K562 (cell line): ENCODE measurements around the gene UFC1. TPM values are rescaled to one million over a fixed set of nuclear protein-coding genes. Genes with fewer than 3 reads are reported as not detected.
A peak's percentile ranks its signal among the peaks of the same experiment; 100 is the strongest.

ENCODE experiments used
- ARID2 ChIP-seq: fragments of 450-650 bp; IDR thresholded peaks from 2 replicates; pipeline ENCODE4 v1.6.1; 2017; ENCODE audit warnings: antibody characterized with exemption, mild to moderate bottlenecking
- CBFA2T2 ChIP-seq: fragments of 450-650 bp; conservative IDR thresholded peaks from 2 replicates; pipeline ENCODE4 v1.6.1; 2017; ENCODE audit warnings: mild to moderate bottlenecking
- CBX1 ChIP-seq: sonication (generic); IDR thresholded peaks from 2 replicates; pipeline ENCODE4 v1.6.1; 2016; ENCODE audit warnings: antibody characterized with exemption, low read depth, mild to moderate bottlenecking
- CBX2 ChIP-seq: fragments of 200-600 bp; sonication (generic); IDR thresholded peaks from one replicate; pipeline ENCODE4 v1.6.1; 2012; ENCODE audit warnings: mild to moderate bottlenecking, low read length, inconsistent platforms; ENCODE audit not compliant: insufficient read depth, poor library complexity, severe bottlenecking
- CHD7 ChIP-seq: fragments of 200-600 bp; sonication (generic); IDR thresholded peaks from one replicate; pipeline ENCODE4 v1.6.1; 2012; ENCODE audit warnings: mild to moderate bottlenecking, low read depth, low read length, inconsistent platforms
- CTBP1 ChIP-seq: fragments of 450-650 bp; IDR thresholded peaks from 2 replicates; pipeline ENCODE4 v1.6.1; 2016; ENCODE audit warnings: borderline replicate concordance
- EP300 ChIP-seq: IDR thresholded peaks from 2 replicates; pipeline ENCODE4 v1.6.1; 2012; ENCODE audit warnings: low read length, improper control_type of control experiment
- HCFC1 ChIP-seq: IDR thresholded peaks from 2 replicates; pipeline ENCODE4 v1.6.1; 2012; ENCODE audit warnings: low read depth, low read length, improper control_type of control experiment
- MCM7 ChIP-seq, 2 experiments: fragments of 450-650 bp; IDR thresholded peaks; 2 replicates each; pipeline ENCODE4 v1.6.1; 2016 to 2018
- MYNN ChIP-seq, 2 experiments: sonication (generic); formaldehyde crosslinking in 1 of 2; IDR thresholded peaks; 2 replicates each; pipeline versions ENCODE4 v1.5.0 to v1.6.1; 2016 to 2020; ENCODE audit warnings: antibody characterized with exemption in 1 of 2, missing genetic modification reagents in 1 of 2
- NCOR1 ChIP-seq: fragments of 450-650 bp; IDR thresholded peaks from 2 replicates; pipeline ENCODE4 v1.6.1; 2016; ENCODE audit warnings: mild to moderate bottlenecking, moderate library complexity
- SNAPC5 ChIP-seq: fragments of 250-450 bp; sonication (Bioruptor Pico); IDR thresholded peaks from 2 replicates; pipeline ENCODE4 v1.8.0; 2021; ENCODE audit warnings: moderate library complexity, mild to moderate bottlenecking, inconsistent platforms
- ZFPM2 ChIP-seq: fragments of 250-450 bp; sonication (Bioruptor Pico); IDR thresholded peaks from 2 replicates; pipeline ENCODE4 v1.5.1; 2022; ENCODE audit warnings: mild to moderate bottlenecking
- polyA plus RNA-seq, 8 experiments: library from polyadenylated mRNA; depleted of rRNA in 4 of 8; stranded (reverse) in 5 of 8; unstranded in 3 of 8; fragments of >200 nt; fragmentation: Nextera tagmentation in 2 of 8; fragmentation: Illumina TruSeq in 1 of 8; extraction: Ambion mirVana in 2 of 8; extraction: Trizol in 1 of 8; gene quantifications; 2 replicates each; pipeline versions ENCODE4 v1.2.1 to v1.2.3, GENCODE V29; 2011 to 2014; ENCODE audit warnings: inconsistent platforms in 1 of 8, missing spikeins in 1 of 8
- total RNA-seq, 7 experiments: library from RNA; depleted of rRNA in 6 of 7; stranded (reverse); fragments of >200 nt in 6 of 7; fragmentation: Illumina TruSeq in 2 of 7; extraction: Trizol in 2 of 7; gene quantifications; 2 replicates each; pipeline versions ENCODE4 v1.2.1 to v1.2.3, GENCODE V29; 2011 to 2021; ENCODE audit warnings: low replicate concordance in 1 of 7

UFC1 gene
- total and polyA plus RNA-seq, 9 of the 15 experiments (the other 6 are each of a cell fraction or from before 2014, with no cell fraction given): 92.8 to 220 (median 161) TPM

GRCh38 chr1:161166669-161167548 lies 13.1 kb downstream of the UFC1 start (continued):
- TF ChIP-seq CBX1: no peak
- TF ChIP-seq SNAPC5 (CRISPR knock-in tag): no peak
- no peak for TF ChIP-seq CHD7
- TF ChIP-seq NCOR1: no peak
- no peak for TF ChIP-seq MCM7 (IDR thresholded peaks at IDR 0.05)
- TF ChIP-seq CTBP1: peak; percentile 10
- no peak for TF ChIP-seq CBFA2T2
- no peak for TF ChIP-seq CBX2
- no peak for TF ChIP-seq ARID2
- TF ChIP-seq HCFC1: no peak
- TF ChIP-seq EP300: no peak
- TF ChIP-seq MYNN (IDR thresholded peaks at IDR 0.05): no peak
- no peak for TF ChIP-seq MYNN (CRISPR knock-in tag; IDR thresholded peaks at IDR 0.05)
- no peak for TF ChIP-seq ZFPM2 (CRISPR knock-in tag)
